ENCODE results near the gene PHF20.
"Not testable (repeated sequence)": the region's sequence is repeated elsewhere in the genome, so short reads cannot be mapped to it uniquely, and the experiment has no call there.

PHF20 gene

GRCh38 chr20:35773154-35773751, 1.4 kb downstream of the PHF20 start:
- H3K9ac ChIP-seq (ENCODE audit: low read length) = no peak overlapping the region
- H3K27me3 ChIP-seq (ENCODE audit: control insufficient read depth, insufficient read depth, low read length) = no peaks in the 10 kb centered on the region
- H3K4me3 ChIP-seq (ENCODE audit: low read length) = peak overlapping the region; percentile 71
- H3K36me3 ChIP-seq (ENCODE audit: control insufficient read depth, insufficient read depth, low read length) = no peaks in the 10 kb centered on the region
- peaks cover 8% of the 10 kb centered on the region for H3K4me1 ChIP-seq (ENCODE audit: control insufficient read depth, insufficient read depth, low read length)
- H3K27ac ChIP-seq (ENCODE audit: low read depth, low read length) = peak overlapping the region; percentile 96

DNA sequence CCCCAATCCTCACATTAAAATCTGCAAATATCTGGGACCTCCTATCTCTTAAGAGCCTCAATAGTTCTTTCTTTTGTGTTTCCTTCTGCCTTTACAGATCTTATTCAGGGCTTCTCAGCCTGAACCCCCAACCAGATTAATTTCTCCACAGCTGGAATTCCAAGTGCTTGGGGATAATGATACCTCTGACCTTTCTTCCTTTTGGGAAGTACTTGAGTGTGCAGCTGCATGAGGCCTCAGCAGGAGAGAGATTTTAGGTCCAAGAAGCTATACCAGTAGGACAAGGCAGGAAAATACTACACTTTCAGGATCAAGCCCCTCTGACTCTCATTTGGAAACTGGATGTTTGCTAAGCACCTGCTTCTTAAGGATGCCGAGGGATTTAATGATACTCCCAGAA, 2.6 kb downstream of the PHF20 start:
- no peaks in the 10 kb centered on the region for H3K27me3 ChIP-seq (ENCODE audit: control insufficient read depth, insufficient read depth, low read length)
- no peaks in the 10 kb centered on the region for H3K36me3 ChIP-seq (ENCODE audit: control insufficient read depth, insufficient read depth, low read length)
- H3K27ac ChIP-seq (ENCODE audit: low read depth, low read length) = no peak overlapping the region
- H3K9ac ChIP-seq (ENCODE audit: low read length) = no peak overlapping the region
- H3K4me1 ChIP-seq (ENCODE audit: control insufficient read depth, insufficient read depth, low read length) = peaks cover 7% of the 10 kb centered on the region
- H3K4me3 ChIP-seq (ENCODE audit: low read length) = no peak overlapping the region

DNA sequence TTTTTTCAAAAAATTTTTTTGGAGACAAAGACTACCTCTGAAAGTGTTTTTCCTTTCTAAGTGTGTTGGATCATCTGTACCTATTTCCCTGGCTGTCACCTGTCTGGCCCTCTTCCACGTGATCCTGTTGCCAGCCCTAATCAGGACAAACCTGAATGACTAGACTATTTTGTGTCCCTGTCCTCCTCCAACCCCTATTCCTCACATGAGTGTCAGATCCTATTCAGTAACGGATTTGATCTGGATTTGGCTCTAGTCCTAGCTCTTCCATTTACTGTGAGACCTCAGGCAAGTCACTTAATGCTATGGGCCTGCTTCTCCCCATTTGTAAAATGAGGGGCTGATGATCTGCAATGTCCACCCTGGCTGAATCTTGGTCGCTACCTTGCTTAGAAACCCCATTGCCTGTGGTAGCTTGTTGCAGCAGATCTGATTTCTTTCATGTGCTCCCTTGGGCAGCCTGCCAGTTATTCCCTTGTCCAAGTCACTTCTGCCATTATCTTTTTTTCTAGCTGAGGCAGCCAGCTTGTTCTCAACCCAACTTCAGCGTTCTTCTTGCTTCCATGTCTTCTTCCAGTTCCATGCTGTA, 4.8 kb downstream of the PHF20 start:
- no peak overlapping the region for H3K4me3 ChIP-seq (ENCODE audit: low read length)
- H3K27me3 ChIP-seq (ENCODE audit: control insufficient read depth, insufficient read depth, low read length) = no peaks in the 10 kb centered on the region
- peaks cover 5% of the 10 kb centered on the region for H3K4me1 ChIP-seq (ENCODE audit: control insufficient read depth, insufficient read depth, low read length)
- H3K27ac ChIP-seq (ENCODE audit: low read depth, low read length) = no peak overlapping the region
- no peak overlapping the region for H3K9ac ChIP-seq (ENCODE audit: low read length)
- no peaks in the 10 kb centered on the region for H3K36me3 ChIP-seq (ENCODE audit: control insufficient read depth, insufficient read depth, low read length)

GRCh38 chr20:35783811-35784210, 12.0 kb downstream of the PHF20 start:
- not testable (repeated sequence) for H3K36me3 ChIP-seq (ENCODE audit: control insufficient read depth, insufficient read depth, low read length); H3K4me1 ChIP-seq (ENCODE audit: control insufficient read depth, insufficient read depth, low read length); H3K4me3 ChIP-seq (ENCODE audit: low read length); H3K27me3 ChIP-seq (ENCODE audit: control insufficient read depth, insufficient read depth, low read length); H3K9ac ChIP-seq (ENCODE audit: low read length); H3K27ac ChIP-seq (ENCODE audit: low read depth, low read length)

DNA sequence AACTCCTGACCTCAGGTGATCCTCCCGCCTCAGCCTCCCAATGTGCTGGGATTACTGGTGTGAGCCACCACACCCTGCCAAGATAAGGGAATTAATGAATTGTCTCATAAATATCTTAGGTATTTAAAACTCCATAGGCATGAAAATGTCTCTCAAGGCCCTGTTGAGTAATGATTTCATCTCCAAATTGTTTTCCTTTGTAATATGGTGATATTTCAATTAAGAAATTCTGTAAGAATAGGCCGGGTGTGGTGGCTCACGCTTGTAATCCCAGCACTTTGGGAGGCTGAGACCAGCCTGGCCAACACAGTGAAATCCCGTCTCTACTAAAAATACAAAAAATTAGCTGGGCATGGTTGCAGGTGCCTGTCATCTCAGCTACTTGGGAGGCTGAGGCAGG, 13.7 kb downstream of the PHF20 start:
- H3K27ac ChIP-seq (ENCODE audit: low read depth, low read length); H3K4me1 ChIP-seq (ENCODE audit: control insufficient read depth, insufficient read depth, low read length); H3K9ac ChIP-seq (ENCODE audit: low read length); H3K27me3 ChIP-seq (ENCODE audit: control insufficient read depth, insufficient read depth, low read length); H3K4me3 ChIP-seq (ENCODE audit: low read length); H3K36me3 ChIP-seq (ENCODE audit: control insufficient read depth, insufficient read depth, low read length): not testable (repeated sequence)

GRCh38 chr20:35788796-35789195, 17.0 kb downstream of the PHF20 start:
- Histone ChIP-seq H3K36me3 (ENCODE audit: control insufficient read depth, insufficient read depth, low read length) (peaks cover 2% of the 10 kb centered on the region), H3K27me3 (ENCODE audit: control insufficient read depth, insufficient read depth, low read length) (no peaks in the 10 kb centered on the region), H3K27ac (ENCODE audit: low read depth, low read length) (no peak overlapping the region), H3K4me1 (ENCODE audit: control insufficient read depth, insufficient read depth, low read length) (no peaks in the 10 kb centered on the region), H3K4me3 (ENCODE audit: low read length) (no peak overlapping the region), H3K9ac (ENCODE audit: low read length) (no peak overlapping the region)

DNA sequence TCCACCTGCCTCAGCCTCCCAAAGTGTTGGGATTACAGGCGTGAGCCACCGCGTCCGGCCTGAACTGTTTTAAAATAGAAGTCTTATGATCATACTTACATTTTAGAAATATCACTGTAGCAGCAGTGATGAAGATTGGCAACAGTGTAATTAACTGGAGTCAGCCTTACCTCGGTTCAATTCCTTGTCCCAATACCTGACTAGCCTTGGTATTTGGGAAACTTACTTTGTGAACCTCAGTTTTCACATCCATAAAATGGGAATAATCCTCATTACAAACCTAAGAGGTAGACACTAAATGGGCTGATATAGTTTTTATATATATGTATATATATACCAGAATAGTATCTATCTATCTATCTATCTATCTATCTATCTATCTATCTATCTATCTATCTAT, 19.3 kb downstream of the PHF20 start:
- Histone ChIP-seq H3K4me3 (ENCODE audit: low read length) (no peak overlapping the region), H3K36me3 (ENCODE audit: control insufficient read depth, insufficient read depth, low read length) (peaks cover 2% of the 10 kb centered on the region), H3K27me3 (ENCODE audit: control insufficient read depth, insufficient read depth, low read length) (no peaks in the 10 kb centered on the region), H3K4me1 (ENCODE audit: control insufficient read depth, insufficient read depth, low read length) (no peaks in the 10 kb centered on the region), H3K9ac (ENCODE audit: low read length) (no peak overlapping the region), H3K27ac (ENCODE audit: low read depth, low read length) (no peak overlapping the region)

GRCh38 chr20:35791821-35792220, 20.0 kb downstream of the PHF20 start:
- Histone ChIP-seq H3K27ac (ENCODE audit: low read depth, low read length) (no peak overlapping the region), H3K4me3 (ENCODE audit: low read length) (no peak overlapping the region), H3K9ac (ENCODE audit: low read length) (no peak overlapping the region), H3K27me3 (ENCODE audit: control insufficient read depth, insufficient read depth, low read length) (no peaks in the 10 kb centered on the region), H3K36me3 (ENCODE audit: control insufficient read depth, insufficient read depth, low read length) (peaks cover 2% of the 10 kb centered on the region), H3K4me1 (ENCODE audit: control insufficient read depth, insufficient read depth, low read length) (no peaks in the 10 kb centered on the region)

DNA sequence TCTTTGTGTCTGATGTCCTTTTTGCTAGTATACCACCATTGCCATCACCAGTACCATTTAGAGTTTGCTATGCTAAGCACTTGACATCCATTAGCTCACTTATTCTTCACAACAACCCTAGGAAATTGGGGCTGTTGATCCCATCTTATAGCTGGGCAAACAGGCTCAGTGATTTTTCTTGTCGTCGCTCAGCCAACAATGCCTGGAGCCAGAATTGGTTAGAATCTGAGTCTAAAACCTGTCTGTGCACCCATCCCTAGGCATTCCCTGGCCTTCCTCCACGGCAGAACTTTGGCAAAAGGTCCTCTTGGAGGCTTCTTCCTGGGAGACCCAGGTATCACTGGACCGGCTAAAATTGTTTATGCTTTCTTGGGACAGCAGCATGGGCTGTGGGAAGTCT, 20.9 kb downstream of the PHF20 start:
- Histone ChIP-seq H3K9ac (ENCODE audit: low read length) (no peak overlapping the region), H3K27ac (ENCODE audit: low read depth, low read length) (no peak overlapping the region), H3K36me3 (ENCODE audit: control insufficient read depth, insufficient read depth, low read length) (peaks cover 2% of the 10 kb centered on the region), H3K4me1 (ENCODE audit: control insufficient read depth, insufficient read depth, low read length) (no peaks in the 10 kb centered on the region), H3K27me3 (ENCODE audit: control insufficient read depth, insufficient read depth, low read length) (no peaks in the 10 kb centered on the region), H3K4me3 (ENCODE audit: low read length) (no peak overlapping the region)

- Histone ChIP-seq H3K36me3 (ENCODE audit: control insufficient read depth, insufficient read depth, low read length) (no peaks in the 10 kb centered on the region), H3K9ac (ENCODE audit: low read length) (no peak overlapping the region), H3K27me3 (ENCODE audit: control insufficient read depth, insufficient read depth, low read length) (no peaks in the 10 kb centered on the region), H3K27ac (ENCODE audit: low read depth, low read length) (no peak overlapping the region), H3K4me1 (ENCODE audit: control insufficient read depth, insufficient read depth, low read length) (no peaks in the 10 kb centered on the region), H3K4me3 (ENCODE audit: low read length) (no peak overlapping the region)
Measured at GRCh38 chr20:35796571-35796970, 24.8 kb downstream of the PHF20 start.

DNA sequence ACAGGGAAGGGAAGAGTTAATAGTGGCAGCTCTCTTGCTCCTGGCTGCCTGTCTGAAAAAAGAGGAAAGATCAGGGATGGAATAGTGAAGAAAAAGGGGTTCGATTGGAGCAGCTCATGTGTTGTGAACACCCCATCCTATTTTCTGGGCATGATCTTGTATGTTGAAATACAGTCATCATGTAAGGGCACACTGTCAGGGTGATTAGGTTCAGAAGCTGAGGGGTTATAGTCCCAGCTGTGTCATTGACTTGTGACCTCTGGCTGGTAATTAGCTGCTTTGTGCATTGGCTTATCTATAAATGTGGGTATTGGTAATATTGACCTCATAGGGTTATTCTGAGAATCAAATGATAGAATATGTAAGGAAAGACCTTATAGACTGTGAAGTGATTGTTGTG, 30.1 kb downstream of the PHF20 start:
- no peaks in the 10 kb centered on the region for H3K4me1 ChIP-seq (ENCODE audit: control insufficient read depth, insufficient read depth, low read length)

DNA sequence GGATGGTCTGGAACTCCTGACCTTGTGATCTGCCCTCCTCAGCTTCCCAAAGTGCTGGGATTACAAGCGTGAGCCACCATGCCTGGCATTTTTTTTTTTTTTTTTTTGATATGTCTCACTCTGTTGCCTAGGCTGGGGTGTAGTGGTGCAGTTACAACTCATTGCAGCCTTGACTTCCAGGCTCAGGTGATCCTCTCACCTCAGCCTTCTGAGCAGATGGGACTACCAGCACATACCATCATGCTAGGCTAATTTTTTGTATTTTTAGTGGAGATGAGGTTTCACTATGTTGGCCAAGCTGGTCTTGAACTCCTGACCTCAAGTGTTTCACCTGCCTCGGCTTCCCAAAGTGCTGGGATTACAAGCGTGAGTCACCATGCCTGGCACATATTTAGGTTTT, 34.3 kb downstream of the PHF20 start:
- Histone ChIP-seq H3K4me1 (ENCODE audit: control insufficient read depth, insufficient read depth, low read length) (no peaks in the 10 kb centered on the region), H3K36me3 (ENCODE audit: control insufficient read depth, insufficient read depth, low read length) (no peaks in the 10 kb centered on the region), H3K27ac (ENCODE audit: low read depth, low read length) (no peak overlapping the region), H3K27me3 (ENCODE audit: control insufficient read depth, insufficient read depth, low read length) (no peaks in the 10 kb centered on the region), H3K9ac (ENCODE audit: low read length) (no peak overlapping the region), H3K4me3 (ENCODE audit: low read length) (no peak overlapping the region)

More for the DNA sequence above, 30.1 kb downstream of the PHF20 start:
- H3K27ac ChIP-seq (ENCODE audit: low read depth, low read length) = no peak overlapping the region
- no peak overlapping the region for H3K9ac ChIP-seq (ENCODE audit: low read length)
- H3K4me3 ChIP-seq (ENCODE audit: low read length) = no peak overlapping the region
- no peaks in the 10 kb centered on the region for H3K27me3 ChIP-seq (ENCODE audit: control insufficient read depth, insufficient read depth, low read length)
- H3K36me3 ChIP-seq (ENCODE audit: control insufficient read depth, insufficient read depth, low read length) = no peaks in the 10 kb centered on the region

- Histone ChIP-seq H3K27me3 (ENCODE audit: control insufficient read depth, insufficient read depth, low read length) (no peaks in the 10 kb centered on the region), H3K36me3 (ENCODE audit: control insufficient read depth, insufficient read depth, low read length) (no peaks in the 10 kb centered on the region), H3K9ac (ENCODE audit: low read length) (no peak overlapping the region), H3K27ac (ENCODE audit: low read depth, low read length) (no peak overlapping the region), H3K4me1 (ENCODE audit: control insufficient read depth, insufficient read depth, low read length) (no peaks in the 10 kb centered on the region), H3K4me3 (ENCODE audit: low read length) (no peak overlapping the region)
Measured at GRCh38 chr20:35807877-35808276, 36.1 kb downstream of the PHF20 start.

Measured in rectal smooth muscle tissue (tissue), 1 donor.